Right lobe of liver (tissue), 4 donors: Measurements from ENCODE around the gene ST6GAL2.

Experiments
- POLR2A ChIP-seq: fragments of 450-650 bp; IDR thresholded peaks from one replicate; pipeline ENCODE4 v1.6.1; 2017; ENCODE audit warnings: antibody characterized with exemption, mild to moderate bottlenecking
- TF ChIP-seq, protein P1 (sequence below), 4 donors: fragments of 200-600 bp in 3 of 4; fragments of 450-650 bp in 1 of 4; IDR thresholded peaks; one replicate each; pipeline versions ENCODE4 v1.5.1 to v1.8.0; 2016 to 2022; ENCODE audit warnings: antibody characterized with exemption in 4 of 4, mild to moderate bottlenecking in 2 of 4
- donor health status: DM: no; HTN: no; CAD: no.
- donor health status: DM: no; HTN: no; CAD: no.
- donor health status: DM: no; HTN: yes; CAD: no.

DNA sequence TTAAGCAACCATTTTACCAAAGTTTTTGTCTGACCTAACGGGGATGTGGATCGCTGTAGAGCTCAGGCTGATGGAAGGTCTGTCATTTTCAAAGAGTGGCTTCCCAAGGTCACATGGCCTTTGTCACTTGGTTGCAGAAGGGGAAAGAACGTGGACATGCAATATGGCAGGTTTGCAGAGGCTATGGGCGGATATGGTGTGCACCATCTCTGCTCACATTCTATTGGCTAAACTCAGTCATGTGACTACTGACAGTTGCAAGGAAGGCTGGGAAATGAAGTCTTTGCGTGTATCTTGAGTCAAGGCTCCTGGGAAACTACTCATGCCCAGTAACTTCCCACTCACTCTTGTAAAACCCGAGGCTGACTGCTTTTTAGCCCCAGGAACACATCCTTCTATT, 96.8 kb downstream of the ST6GAL2 start:
- TF ChIP-seq POLR2A: no peak
- TF ChIP-seq, protein P1, sequence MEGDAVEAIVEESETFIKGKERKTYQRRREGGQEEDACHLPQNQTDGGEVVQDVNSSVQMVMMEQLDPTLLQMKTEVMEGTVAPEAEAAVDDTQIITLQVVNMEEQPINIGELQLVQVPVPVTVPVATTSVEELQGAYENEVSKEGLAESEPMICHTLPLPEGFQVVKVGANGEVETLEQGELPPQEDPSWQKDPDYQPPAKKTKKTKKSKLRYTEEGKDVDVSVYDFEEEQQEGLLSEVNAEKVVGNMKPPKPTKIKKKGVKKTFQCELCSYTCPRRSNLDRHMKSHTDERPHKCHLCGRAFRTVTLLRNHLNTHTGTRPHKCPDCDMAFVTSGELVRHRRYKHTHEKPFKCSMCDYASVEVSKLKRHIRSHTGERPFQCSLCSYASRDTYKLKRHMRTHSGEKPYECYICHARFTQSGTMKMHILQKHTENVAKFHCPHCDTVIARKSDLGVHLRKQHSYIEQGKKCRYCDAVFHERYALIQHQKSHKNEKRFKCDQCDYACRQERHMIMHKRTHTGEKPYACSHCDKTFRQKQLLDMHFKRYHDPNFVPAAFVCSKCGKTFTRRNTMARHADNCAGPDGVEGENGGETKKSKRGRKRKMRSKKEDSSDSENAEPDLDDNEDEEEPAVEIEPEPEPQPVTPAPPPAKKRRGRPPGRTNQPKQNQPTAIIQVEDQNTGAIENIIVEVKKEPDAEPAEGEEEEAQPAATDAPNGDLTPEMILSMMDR (IDR thresholded peaks at IDR 0.05): no peak
